ENCODE data around the gene ZNF304. TPM values are rescaled to one million over a fixed set of nuclear protein-coding genes. Genes with fewer than 3 reads are reported as not detected.
A peak's percentile ranks its signal among the peaks of the same experiment; 100 is the strongest.

The ZNF304 gene
- total and polyA plus RNA-seq, 2 of the 13 experiments (the other 11 are each of a cell fraction or from before 2014, with no cell fraction given) = 3.4 to 8.0 TPM

GRCh38 chr19:57362997-57363687, 12.1 kb downstream of the ZNF304 start, which contains the start of the genes TRAPPC2B and ZNF547 (continued):
- peak; percentile 82 for TF ChIP-seq ZNF687 (CRISPR knock-in tag; IDR thresholded peaks at IDR 0.05)
- no peak for TF ChIP-seq ZNF775 (CRISPR knock-in tag; IDR thresholded peaks at IDR 0.05; ENCODE audit: borderline replicate concordance)
- TF ChIP-seq KDM2A (CRISPR knock-in tag; IDR thresholded peaks at IDR 0.05; ENCODE audit: borderline replicate concordance, low read depth) = peak; percentile 89
- no peak for TF ChIP-seq ZNF724P (CRISPR knock-in tag; IDR thresholded peaks at IDR 0.05; ENCODE audit: borderline replicate concordance)
- peak; percentile 50; the same call in 1 of the 2 replicates for TF ChIP-seq ZBTB2 (CRISPR knock-in tag; IDR thresholded peaks at IDR 0.05; ENCODE audit: low read depth)
- peak; percentile 79 for TF ChIP-seq ZGPAT (CRISPR knock-in tag; IDR thresholded peaks at IDR 0.05)
- TF ChIP-seq ZNF782 (CRISPR knock-in tag; IDR thresholded peaks at IDR 0.05; ENCODE audit: borderline replicate concordance) = no peak
- no peak for TF ChIP-seq ZNF24 (IDR thresholded peaks at IDR 0.05)
- TF ChIP-seq ZBTB1 (CRISPR knock-in tag; IDR thresholded peaks at IDR 0.05; ENCODE audit: borderline replicate concordance) = no peak
- no peak for TF ChIP-seq ZNF557 (CRISPR knock-in tag; IDR thresholded peaks at IDR 0.05)
- TF ChIP-seq TMF1 (CRISPR knock-in tag; IDR thresholded peaks at IDR 0.05; ENCODE audit: low read depth) = no peak
- no peak for TF ChIP-seq SNAPC5 (CRISPR knock-in tag; IDR thresholded peaks at IDR 0.05; ENCODE audit: borderline replicate concordance)
- TF ChIP-seq SIX4 (CRISPR knock-in tag; IDR thresholded peaks at IDR 0.05) = no peak
- TF ChIP-seq ZNF879 (CRISPR knock-in tag; IDR thresholded peaks at IDR 0.05) = no peak
- TF ChIP-seq LCORL (IDR thresholded peaks at IDR 0.05) = no peak
- TF ChIP-seq LCORL (CRISPR knock-in tag; IDR thresholded peaks at IDR 0.05) = peak; percentile 30; the same call in 1 of the 2 replicates
- no peak; the same call in 1 of the 2 replicates for TF ChIP-seq PAXIP1 (CRISPR knock-in tag; conservative IDR thresholded peaks at IDR 0.05)

Data from HepG2 (cell line).